Choroid plexus epithelial cell (primary cell): ENCODE data around the gene PPM1E.
"Not testable (repeated sequence)": the region's sequence is repeated elsewhere in the genome, so short reads cannot be mapped to it uniquely, and the experiment has no call there.

Source experiments
- DNase-seq: peaks from one replicate; pipeline ENCODE4 v3.0.0-alpha.2; 2010; ENCODE audit warnings: low read depth
- H3K4me3 ChIP-seq: 2 replicates; pipeline ENCODE4 v1.5.1; 2011; ENCODE audit warnings: low read depth, mild to moderate bottlenecking, control low read depth, low read length, moderate library complexity
- CTCF ChIP-seq: conservative IDR thresholded peaks from 2 replicates; pipeline ENCODE4 v1.5.1; 2011; ENCODE audit warnings: low read depth, mild to moderate bottlenecking, control low read depth, inconsistent platforms, low read length, moderate library complexity

Gene PPM1E

GRCh38 chr17:58756246-58757161, 850 bp downstream of the PPM1E start:
- no peak for TF ChIP-seq CTCF
- H3K4me3 ChIP-seq = peak overlapping the region; percentile 62
- peak; percentile 5 for DNase-seq

- H3K4me3 ChIP-seq = no peak overlapping the region
- no peak for DNase-seq
- TF ChIP-seq CTCF = no peak
These were observed 1.5 kb downstream of the PPM1E start for GRCh38 chr17:58757162-58757613.

GRCh38 chr17:58758890-58759289, 3.2 kb downstream of the PPM1E start:
- no peak for DNase-seq
- no peak overlapping the region for H3K4me3 ChIP-seq
- no peak for TF ChIP-seq CTCF

GRCh38 chr17:58759522-58759921, 3.9 kb downstream of the PPM1E start:
- DNase-seq = no peak
- no peak for TF ChIP-seq CTCF
- no peak overlapping the region for H3K4me3 ChIP-seq

DNA sequence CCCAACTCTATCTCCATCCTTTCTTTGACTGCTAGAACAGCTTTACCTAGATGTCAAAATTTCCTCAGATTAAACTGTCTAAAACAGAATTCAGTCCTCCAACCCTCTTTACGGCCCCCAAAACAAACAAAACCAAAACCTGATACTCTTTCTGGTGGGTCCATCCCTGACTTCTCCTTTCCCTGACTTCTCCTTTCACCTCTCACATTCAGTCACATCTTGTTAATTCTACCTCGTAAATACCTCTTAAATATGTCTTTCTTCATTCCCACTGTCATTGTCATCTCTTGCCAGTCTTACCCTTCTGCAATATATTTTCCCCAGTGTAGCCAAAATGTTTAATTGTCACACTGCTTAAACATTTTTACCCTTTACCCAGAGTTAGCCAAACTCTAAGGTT, 4.6 kb downstream of the PPM1E start:
- no peak for TF ChIP-seq CTCF
- H3K4me3 ChIP-seq = no peak overlapping the region
- no peak for DNase-seq

DNA sequence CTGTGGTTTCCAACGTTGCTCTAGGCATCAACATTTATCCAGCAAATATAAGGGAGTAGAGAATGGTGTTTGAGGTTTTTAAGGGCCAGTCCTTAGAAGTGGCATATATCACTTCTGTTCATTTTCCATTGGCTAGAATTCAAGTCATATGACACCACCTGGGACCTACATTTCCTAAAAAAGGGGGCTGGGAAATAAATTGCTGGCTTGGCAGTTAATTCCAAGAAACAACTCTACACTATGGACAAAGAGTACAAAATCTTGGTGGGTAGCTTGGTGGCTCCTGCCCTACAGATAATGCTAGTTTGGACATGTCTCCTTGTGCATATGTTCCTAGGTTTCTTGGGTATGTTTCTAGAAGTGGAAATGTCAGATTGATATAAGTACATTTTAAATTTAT, 7.6 kb downstream of the PPM1E start:
- TF ChIP-seq CTCF = no peak
- DNase-seq = no peak

DNA sequence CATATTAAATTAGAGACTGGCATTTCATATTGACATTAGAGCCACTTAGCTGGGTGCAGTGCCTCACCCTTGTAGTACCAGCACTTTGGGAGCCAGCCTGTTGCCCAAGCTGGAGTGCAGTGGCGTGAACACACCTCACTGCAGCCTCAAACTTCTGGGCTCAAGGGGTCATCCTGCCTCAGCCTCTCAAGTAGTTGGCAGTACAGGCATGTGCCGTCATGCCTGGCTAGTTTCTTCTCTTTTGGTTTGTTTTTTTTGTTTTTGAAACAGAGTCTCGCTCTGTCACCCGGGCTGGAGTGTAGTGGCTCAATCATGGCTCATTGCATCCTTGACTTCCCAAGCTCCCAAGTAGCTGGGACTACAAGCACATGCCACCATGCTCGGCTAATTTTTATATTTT, 8.7 kb downstream of the PPM1E start:
- TF ChIP-seq CTCF = no peak
- no peak overlapping the region for H3K4me3 ChIP-seq
- no peak for DNase-seq

More for the DNA sequence above, 7.6 kb downstream of the PPM1E start:
- H3K4me3 ChIP-seq = no peak overlapping the region

DNA sequence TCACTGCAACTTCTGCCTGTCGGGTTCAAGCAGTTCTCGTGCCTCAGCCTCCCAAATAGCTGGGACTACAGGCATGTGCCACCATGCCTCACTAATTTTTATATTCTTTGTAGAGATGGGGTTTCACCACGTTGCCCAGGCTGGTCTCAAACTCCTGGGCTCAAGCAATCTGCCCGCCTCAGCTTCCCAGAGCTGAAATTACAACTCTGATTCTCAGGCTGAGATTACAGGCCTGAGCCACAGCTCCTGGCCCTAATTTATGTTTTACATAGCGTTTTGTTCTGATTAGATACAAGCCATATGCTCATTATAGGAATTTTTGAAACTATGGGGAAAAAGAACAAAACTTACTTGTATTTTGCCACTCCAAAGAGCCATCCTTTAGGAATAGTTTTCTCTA, 22.8 kb downstream of the PPM1E start:
- DNase-seq = not testable (repeated sequence)

More for the DNA sequence above, 22.8 kb downstream of the PPM1E start:
- not testable (repeated sequence) for H3K4me3 ChIP-seq
